T-helper 1 cell (primary cell): ENCODE data around the gene GPR137B.
A peak's percentile ranks its signal among the peaks of the same experiment; 100 is the strongest.

Experiments
- DNase-seq, 5 donors: peaks; one replicate each; pipeline ENCODE4 v3.0.0-alpha.2; 2012 to 2020

Gene GPR137B

DNA sequence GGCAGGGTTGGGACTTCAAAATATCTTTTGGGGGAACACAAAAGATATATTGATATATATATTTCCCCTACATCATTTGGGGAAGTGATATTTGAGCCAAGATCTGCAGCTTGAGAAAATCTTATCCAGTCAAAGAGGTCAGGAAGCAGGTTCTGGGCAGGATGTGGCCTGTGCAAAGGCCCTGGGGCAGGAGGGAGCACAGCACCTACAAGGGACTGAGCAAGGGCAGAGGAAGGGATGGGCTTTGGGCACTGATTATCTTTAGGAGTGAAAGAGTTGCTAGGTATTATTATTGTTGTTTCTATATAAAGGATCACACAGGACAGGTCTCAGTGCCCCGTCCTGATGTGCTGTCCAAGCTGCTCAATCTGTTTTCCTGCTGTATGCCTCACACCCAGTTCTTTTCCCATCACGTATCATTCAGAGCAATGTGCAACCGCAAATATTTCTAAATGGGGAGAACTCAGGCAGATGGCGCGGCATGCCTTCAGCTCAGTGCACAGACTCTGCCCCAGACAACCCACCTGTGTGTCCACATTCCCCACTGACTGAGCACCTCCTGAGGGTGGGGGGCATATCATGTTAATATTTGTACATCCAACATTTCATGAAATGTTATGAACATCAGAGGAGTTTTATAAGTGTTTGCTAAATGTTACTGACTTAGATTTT, 28.1 kb upstream of the GPR137B start:
- no peak for DNase-seq

GRCh38 chr1:236117710-236118109, 24.6 kb upstream of the GPR137B start:
- no peak for DNase-seq

DNA sequence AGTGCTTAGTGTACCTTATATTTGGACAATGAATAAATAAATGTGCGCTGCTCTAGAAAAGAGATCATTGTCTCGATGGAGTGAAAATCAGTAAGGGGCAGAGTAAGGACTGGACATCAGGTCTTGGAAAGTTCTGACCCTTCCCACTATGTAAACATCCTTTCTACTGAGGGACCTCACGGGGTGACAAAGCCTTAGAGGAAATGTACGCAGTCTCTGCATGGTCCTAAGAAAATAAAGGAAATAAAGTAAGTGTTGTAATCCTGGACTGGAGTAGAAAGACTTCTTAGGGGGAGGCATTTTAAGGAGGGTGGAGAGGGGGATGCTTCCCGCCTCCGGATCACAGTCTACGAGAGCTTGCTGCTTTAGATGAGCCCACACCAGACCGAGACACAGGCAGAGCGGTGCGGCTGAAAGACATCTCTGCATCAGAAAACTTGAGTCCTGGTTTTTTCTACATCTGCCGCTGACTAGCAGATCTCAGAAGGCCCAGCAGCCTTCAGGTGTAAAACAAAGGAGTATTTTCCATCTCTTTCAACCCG, 22.3 kb upstream of the GPR137B start:
- no peak for DNase-seq

DNA sequence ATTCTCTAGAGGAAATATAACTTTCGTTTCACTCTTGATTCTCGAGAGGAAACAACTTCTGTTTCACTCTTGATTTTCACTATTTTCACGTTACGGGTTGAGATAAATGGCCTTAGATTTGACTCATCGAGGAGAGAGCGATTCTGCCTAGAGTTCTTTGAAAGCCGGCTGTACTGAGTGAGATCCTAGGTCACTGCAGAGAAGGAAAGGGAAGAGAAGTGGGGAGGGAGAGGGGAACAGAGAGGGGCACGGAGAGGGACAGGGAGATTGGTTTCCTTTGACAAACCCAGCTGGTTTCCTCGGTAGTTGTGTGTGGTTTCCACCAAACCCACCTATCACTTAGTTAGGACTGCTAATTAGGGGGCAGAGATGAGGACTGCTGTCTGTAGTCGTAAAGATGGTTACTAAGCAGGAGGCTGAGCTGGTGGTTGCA, 21.6 kb upstream of the GPR137B start:
- DNase-seq: peak in 1 of 5 donors; percentile 24

DNA sequence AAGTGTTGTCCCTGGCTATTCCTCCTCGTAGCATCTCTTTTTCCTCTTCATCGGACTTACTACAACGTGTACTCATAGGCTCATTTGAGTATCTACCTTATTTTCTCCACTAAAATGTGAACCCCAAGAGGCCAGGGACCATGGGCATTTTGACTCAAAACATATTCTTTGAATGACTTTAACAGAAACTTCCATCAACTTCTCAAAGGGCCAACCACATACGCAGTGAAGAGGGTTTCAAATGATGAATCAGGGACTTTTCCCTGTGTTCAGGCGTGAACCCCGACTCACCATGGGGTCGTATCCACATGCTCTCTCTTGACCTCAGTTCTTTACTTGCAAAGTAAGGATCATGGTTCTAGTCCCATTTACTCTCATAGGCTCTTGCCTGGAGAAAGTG, 20.2 kb upstream of the GPR137B start:
- no peak for DNase-seq

DNA sequence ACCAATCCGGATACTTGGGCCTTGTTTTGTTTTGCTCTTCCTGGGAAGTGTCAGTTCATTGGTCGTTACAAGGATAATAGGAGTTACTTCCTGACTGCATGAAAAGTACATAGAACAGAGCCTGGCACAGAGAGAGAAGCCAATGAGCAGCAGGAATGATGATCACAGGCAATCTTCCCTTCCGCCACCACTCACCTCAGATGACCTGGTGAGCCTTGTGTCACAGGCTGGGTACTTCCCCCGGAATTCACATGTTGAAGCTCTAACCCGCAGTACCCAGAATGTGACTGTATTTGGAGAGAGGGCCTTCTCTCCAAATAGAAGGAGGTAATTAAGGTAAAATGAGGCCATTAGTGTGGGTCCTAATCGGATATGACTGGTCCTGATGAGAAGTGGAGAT, 18.8 kb upstream of the GPR137B start:
- DNase-seq: no peak

DNA sequence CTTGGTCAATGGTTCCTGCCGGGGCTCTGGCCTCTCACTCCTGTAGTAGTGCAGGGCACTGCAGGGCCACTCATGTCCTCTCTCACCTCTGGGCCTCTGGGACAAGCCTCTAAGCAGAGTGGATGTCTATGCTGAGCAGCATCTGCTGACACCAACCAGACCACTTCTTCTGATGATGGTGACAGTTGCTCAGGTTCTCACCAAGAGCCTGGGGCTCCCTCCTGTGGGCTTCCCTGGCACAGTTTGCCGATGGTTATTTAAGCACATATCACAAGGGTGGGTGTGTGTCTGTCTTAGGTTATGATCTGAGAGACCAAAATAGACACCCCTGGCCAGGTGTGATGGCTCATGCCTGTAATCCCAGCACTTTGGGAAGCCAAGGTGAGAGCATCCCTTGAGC, 17.4 kb upstream of the GPR137B start:
- no peak for DNase-seq

DNA sequence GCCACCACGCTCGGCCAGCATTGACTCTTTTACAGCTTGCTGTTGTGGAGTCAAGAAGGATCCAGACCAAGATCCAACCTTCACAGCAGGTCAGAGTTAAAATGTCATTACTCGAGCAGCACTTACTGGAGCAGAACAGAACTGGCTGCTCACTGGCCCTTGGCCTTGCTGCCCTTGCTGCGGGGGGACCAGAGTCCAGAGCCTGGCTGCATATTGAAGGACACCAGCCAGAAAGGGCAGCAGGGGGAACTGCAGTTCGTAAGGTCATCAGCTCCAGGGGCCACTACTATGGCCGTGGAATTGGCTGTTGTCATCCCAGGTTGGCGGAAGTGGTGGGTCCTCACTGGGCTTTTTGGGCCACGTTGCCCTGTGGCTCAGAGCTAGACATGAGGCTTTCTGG, 15.3 kb upstream of the GPR137B start:
- DNase-seq: no peak

DNA sequence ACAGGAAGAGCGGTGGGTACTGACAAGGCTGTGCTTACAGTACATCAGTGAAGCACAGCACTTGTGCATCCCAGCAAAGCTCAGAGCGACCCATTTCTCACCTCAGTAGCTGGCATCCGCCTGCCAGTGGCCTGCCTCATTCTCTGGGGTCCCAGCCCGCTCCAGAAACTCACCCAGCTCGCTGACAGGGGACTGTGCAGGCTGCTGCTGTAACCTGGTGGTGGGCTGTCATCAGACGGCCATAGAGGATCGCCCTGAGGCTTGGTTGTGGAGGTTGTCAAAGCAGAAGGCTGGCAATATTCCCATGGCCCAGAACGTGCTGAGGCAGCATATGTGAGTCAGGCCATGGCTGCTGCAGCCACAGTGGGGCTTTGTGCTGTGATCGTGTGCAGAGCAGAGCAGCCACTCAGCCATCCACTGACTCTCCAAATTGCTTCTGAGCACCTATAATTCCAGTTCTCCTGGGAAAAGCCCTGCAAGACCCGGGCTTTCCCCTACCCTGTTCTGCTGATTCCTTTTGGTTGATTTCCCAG, 13.6 kb upstream of the GPR137B start:
- no peak for DNase-seq

- no peak for DNase-seq
Observed at GRCh38 chr1:236129306-236129705, 13.0 kb upstream of the GPR137B start.

DNA sequence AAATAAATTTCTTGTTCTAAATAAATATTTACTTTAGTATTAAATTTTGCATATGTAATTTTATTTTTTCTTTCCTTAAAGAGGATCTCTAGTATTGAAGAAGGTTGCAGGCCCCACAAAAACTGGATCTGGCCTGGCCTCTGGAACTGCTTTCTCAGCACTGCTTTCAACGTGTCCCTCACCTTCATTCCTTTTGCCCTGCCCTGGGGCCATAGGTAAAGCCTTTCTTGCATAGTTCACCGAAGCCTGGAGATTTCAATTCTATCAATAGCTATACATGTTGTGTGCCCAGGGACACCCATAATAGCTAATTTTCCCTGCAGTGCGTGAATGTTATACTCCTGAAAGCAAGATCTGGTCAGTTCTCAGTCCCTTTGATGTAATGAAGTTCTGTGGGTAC, 12.0 kb upstream of the GPR137B start:
- no peak for DNase-seq

DNA sequence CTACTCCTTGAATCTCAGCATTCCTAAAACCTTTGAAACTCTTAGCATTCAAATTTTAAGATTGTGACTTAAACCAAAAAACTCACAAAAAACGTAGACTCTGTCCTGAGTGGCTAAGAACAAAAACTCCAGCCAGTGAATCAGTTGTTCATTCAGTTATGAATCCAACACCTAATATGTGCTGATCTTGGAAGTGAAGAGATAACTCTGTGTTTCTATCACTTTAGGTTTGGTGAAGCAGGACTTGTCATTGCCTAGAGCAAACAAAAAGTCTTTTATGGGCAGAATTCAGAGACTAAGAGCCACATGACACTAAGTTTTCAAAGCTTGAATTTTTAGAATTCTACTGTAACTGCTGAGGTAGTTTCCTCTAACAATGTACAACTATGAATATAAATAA, 10.4 kb upstream of the GPR137B start:
- no peak for DNase-seq

DNA sequence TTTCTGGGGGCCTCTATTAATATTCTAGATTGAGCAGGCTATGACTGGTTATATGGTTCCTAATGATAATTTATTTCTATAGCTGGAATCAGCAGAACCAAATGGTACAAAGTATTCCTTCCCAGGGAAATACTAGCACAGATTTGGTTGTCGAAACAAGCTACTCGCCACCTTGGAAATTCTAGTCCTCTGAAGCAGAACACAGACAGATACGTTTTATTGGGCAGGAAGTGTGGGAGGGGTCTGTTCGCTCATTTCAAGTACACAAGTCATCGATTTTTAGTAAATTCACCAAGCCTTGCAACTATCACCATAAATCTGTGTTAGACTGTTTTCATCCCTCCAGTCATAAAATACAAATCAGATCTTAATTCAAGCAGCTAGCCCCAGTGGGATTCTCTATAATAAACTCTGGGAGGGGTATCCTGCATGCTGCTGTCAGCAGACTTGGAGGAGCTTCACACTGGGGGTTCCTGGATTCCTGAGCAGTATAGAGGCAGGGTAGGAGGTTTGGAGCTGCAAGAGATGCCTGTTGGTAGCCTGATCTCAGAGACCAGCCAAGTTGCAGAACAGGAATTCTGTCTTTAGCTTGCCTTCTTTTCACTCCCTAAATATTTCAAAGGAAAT, 9.8 kb upstream of the GPR137B start:
- no peak for DNase-seq

GRCh38 chr1:236133339-236133738, 9.0 kb upstream of the GPR137B start:
- DNase-seq: no peak

DNA sequence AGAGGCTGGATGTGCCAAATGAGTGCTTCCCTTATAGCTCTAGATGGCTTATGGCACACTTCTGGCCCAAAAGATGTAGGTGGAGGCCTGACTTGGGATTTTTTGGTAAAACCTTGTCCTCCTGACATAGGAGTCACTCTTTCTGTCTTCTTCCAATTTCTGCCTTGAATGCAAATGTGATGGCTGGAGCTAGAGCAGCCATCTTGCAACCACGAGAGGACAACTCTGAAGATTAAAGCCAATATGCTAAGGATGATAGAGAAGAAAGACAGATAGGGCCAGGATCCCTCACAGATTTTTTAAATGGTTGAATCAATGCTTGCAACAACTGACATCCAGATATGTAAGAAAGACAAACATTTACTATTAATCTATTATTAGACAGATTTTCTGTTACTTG, 8.5 kb upstream of the GPR137B start:
- no peak for DNase-seq

DNA sequence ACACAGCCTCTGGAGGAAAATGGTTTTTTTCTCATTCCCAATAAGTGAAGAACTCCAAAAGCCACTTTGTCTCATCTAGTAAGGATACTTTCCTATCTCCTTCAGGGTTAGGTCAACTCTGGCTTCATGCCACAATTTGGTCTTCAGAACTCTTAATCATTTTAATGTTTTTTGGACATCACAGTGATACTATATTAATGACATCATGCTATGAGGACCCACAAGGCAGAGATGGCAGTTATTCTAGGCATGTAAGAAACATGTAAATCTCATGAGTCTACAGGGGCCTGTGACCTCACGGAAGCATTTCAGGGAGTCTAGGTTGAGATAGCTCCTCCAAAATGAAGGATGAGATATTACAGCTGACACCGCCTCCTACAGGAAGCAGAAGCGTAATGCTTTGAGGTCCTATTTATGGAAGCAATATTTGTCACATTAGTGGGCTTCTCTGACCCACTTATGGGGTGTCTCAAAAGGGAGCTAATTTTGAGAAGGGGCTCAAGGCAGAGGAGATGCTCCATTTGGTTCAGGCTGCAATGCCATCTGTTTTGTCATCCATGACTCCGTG, 5.0 kb upstream of the GPR137B start:
- DNase-seq: no peak

DNA sequence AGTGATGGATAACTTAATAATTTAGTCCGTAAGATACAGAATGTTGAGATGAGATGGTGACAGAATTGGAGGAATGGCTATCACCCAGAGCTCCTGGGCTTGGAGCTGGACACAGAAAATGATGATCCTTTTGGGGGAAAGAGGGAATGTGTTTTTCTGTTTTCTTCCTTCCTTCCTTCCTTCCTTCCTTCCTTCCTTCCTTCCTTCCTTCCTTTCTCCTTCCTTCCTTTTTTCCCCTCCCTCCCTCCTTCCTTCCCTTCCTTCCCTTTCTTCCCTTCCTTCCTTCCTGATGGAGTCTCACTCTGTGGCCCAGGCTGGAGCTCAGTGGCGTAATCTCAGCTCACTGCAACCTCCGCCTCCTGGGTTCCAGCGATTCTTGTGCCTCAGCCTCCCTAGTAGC, 2.8 kb upstream of the GPR137B start:
- no peak for DNase-seq

DNA sequence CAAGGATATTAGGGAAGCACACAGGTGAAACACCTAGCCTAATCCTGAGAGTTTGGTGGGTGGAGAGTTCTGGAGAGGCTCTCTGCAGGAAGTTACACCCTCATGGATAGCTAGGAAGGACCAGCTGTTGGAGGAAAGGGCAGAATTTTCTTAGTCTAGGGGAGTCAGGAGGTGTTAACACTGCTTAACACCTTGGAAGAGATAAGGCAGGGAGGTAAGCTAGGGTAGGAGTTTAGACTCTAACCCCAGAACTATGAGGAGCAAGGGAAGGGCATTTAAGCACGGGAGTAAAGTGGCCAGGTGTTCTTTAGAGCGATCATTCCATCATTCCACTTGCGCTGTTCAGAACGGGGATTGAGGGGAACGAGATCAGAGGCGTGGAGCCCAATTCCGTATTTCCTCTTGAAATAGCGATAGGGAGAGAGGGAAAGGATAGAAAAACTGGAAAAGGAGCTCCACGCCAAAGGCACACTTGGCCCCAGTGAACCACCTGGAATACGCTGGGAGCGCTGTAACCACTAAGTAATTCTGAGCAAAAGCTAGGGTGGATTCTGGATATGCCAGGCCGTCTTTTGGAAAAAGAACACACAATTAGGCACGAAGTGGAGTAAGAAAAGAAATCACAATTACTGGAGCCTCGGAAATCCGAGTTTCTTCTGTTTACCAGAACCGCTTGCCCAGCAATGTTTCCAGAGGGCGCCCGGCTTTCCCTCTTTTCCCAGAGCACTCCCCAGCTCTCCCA, 1.5 kb upstream of the GPR137B start:
- no peak for DNase-seq

GRCh38 chr1:236141447-236142252, 689 bp upstream of the GPR137B start:
- DNase-seq: no peak

- peak in 1 of 5 donors; percentile 19 for DNase-seq
Observed at GRCh38 chr1:236143104-236143948, 987 bp downstream of the GPR137B start.

DNA sequence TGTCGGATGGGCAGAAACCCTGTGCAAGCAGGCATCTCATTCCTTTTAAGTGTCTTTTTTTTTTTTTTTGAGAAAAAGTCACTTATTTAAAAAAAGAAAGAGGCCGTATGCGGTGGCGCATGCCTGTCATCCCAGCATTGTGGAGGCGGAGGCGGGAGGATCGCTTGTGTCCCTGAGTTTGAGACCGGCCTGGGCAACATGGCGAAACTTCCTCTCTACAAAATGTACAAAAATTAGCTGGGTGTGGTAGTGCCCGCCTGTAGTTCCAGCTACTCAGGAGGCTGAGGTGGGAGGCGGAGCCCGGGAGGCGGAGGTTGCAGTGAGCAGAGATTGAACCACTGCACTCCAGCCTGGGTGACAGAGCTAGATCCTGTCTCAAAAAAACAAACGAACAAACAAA, 1.7 kb downstream of the GPR137B start:
- DNase-seq: no peak
